Activated T-helper 9 cell treated with anti-CD3 and anti-CD28 coated beads, Interleukin-2, amount 50 U/mL, for 16 hours (primary cell): ENCODE measurements around the gene PPHLN1.
"Not testable (repeated sequence)": the region's sequence is repeated elsewhere in the genome, so short reads cannot be mapped to it uniquely, and the experiment has no call there.

Source experiments
- DNase-seq: peaks from one replicate; pipeline ENCODE4 v3.0.0-alpha.2; 2020; ENCODE audit warnings: low read depth

Gene PPHLN1

DNA sequence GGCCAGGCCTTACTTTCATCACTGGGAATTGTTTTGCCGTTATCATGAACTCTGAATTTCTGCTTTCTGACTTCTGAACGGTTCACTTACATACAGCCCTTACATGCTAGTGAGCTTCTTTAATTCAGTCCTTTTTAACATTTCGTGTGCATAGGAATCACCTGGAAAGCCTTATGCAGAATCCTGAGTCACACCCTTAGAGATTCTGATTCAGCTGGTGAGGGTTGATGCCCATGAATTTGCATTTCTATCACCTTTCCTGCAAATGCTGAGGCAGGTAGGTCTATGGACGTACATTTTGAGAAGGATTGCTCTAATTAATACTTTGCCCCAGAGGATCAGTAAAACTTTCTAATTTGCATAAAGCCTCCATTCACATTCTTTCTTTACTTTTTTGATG, 44.0 kb downstream of the PPHLN1 start:
- DNase-seq, result no peak

GRCh38 chr12:42372154-42372791, 46.3 kb downstream of the PPHLN1 start:
- DNase-seq, result no peak

GRCh38 chr12:42373669-42374068, 47.7 kb downstream of the PPHLN1 start:
- no peak for DNase-seq

GRCh38 chr12:42380733-42381132, 54.8 kb downstream of the PPHLN1 start:
- no peak for DNase-seq

GRCh38 chr12:42382013-42382696, 56.2 kb downstream of the PPHLN1 start:
- DNase-seq, result no peak

DNA sequence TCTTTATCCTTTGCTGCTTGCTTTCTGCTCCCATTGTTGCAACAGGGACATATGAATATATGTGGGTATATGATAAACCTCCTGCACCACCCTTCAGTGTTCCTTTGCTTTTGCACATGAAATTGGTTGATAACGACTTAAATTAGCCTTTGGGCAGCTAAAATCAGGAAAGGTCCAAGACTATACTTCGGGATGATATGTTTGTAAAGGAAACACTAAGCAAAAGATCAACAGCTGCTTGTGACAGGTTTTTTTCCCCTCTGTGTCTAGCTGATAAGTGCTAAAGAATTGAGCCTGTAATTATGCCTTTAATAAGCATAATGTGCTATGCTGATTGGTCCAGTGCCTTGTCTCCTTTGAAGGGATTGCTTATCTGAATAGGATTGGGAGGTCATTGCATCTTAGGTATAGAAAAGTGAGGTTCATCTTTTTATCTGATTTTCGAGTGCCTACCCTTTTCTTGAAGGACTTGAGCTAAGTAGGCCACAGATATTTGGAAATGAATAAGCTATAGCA, 59.4 kb downstream of the PPHLN1 start:
- no peak for DNase-seq

- no peak for DNase-seq
These were observed 60.3 kb downstream of the PPHLN1 start for GRCh38 chr12:42386308-42386707.

DNA sequence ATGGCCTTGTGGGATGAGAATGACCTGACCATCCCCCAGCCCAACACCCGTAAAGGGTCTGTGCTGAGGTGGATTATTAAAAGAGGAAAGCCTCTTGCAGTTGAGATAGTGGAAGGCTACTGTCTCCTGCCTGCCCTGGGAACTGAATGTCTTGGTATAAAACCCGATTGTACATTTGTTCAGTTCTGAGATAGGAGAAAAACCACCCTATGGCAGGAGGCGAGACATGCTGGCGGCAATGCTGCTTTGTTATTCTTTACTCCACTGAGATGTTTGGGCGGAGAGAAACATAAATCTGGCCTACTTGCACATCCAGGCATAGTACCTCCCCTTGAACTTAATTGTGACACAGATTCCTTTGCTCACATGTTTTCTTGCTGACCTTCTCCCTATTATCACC, 62.1 kb downstream of the PPHLN1 start:
- DNase-seq, result not testable (repeated sequence)

DNA sequence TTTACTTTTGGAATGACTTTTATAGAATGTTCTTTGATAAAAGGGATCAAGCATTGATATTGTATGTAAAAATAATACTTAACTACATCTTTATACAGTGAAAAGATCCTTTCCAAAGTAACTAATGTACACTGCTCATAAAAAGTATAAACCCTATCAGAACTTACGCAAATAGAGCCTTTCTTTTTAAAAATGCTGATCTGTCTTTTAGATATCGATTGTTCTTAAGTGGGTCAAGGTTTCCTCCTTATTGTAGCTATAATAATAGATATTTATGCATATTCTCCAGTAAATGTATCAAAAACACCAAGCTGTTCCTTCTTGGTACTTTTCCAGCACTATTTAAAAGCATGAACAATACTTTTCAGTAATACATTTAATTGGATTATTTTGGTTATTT, 68.5 kb downstream of the PPHLN1 start:
- DNase-seq, result no peak

DNA sequence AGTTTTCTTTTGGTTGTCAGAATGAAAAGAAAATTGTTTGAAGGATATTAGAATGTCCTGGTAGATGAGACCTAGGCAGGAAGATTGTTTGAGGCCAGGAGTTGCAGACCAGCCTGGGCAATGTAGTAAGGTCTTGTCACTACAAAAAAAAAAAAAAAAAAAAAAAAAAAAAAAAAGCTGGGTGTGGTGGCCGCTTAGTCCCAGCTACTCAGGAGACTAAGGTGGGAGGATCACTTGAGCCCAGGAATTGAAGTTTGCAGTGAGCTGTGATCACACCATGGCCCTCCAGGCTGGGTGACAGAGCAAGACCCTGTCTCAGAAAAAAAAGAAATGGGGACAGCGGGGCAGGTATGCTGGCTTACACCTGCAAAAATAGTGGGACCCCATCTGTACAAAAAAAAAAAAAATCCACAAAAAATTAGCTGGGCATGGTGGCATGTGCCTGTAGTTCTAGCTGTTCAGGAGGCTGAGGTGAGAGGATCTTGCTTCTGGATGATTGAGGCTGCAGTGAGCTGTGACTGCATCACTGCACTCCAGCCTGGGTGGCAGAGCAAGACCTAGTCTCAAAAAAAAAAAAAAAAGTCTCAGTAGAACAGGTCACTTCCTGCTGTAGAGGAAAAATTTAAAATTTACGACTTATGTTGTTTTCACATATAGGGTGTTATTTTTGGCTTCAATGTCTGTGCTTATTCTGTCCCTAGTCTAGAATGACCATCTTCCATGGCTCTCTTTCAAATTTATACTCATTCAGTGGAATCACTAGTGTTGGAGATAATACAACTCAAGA, 70.7 kb downstream of the PPHLN1 start:
- no peak for DNase-seq

DNA sequence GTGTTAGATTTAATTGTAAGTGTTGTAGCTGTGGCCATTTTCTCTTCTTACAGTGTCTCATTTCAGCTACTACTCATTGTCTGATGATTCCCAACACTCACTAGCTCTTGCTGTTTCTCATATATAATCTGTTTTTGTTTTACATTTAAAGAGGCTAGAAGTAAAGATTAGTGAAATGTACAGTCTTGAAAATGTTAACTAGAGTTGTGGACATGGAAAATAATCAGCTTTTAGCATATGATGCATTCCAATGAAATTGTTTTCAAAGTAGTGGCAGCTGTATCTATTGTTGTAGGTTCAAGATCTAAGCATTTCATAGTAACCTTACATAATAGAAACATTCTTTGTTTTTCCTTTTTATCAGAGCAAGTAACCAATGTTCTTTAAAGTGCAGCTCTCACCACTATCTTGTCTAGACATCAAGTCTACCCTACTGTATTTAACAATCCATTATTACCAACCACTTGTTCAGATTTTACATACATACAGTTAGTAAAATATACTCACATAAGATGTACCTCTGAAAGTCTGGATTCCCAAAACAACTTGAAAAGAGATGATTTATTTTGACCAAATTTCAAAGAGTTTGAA, 76.9 kb downstream of the PPHLN1 start:
- no peak for DNase-seq

DNA sequence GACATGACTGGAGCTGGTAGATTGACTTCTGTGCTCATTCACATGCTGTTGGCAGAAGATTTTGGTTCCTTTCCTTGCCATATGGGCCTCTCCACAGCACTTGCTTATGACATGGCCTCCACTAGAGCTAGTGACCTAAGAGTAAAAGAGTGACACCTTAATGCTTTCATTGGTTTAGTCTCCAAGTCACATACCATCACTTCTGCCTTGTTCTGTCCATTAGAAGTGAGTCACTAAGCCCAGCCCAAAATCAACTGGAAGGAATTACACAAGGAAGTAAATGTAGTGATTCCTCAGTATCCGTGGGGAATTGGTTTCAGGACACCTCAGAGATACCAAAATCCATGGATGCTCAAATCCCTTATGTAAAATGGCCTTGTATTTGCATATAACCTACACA, 81.3 kb downstream of the PPHLN1 start:
- no peak for DNase-seq

DNA sequence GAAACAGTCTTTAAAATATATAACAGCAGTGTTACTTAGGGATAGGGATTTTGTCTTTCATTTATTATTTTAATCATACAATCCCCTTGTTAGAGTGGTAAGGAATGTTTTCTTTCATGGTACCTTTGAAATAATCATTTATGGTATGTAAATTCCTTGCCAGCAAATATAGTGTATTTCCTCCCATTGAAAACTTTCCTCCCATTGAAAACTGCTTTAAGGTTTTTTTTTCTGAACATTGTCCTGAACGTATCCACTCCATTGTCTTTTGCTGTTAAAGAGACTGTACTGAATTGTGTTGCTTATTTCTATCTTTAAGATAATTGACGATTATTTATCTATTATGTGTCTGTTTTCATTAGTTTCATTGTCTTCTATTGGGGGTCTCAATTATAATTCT, 83.5 kb downstream of the PPHLN1 start:
- no peak for DNase-seq

- DNase-seq, result no peak
These were observed 84.4 kb downstream of the PPHLN1 start for GRCh38 chr12:42410340-42410739.

DNA sequence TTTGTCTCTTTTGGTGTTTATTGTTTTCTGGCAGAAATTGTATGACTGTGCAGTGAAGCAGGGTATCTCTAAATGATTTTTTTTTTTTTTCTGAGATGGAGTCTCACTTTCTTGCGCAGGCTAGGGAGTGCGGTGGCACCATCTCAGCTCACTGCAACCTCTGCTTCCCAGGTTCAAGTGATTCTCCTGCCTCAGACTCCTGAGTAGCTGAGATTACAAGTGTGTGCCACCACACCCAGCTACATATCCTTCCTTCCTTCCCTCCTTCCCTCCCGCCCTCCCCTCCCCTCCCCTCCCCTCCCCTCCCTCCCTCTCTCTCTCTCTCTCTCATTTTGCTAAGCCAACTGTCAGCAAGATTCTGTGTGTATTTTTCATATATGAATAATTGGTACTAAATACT, 94.4 kb downstream of the PPHLN1 start:
- DNase-seq, result no peak

GRCh38 chr12:42421844-42422779, 96.1 kb downstream of the PPHLN1 start:
- no peak for DNase-seq

DNA sequence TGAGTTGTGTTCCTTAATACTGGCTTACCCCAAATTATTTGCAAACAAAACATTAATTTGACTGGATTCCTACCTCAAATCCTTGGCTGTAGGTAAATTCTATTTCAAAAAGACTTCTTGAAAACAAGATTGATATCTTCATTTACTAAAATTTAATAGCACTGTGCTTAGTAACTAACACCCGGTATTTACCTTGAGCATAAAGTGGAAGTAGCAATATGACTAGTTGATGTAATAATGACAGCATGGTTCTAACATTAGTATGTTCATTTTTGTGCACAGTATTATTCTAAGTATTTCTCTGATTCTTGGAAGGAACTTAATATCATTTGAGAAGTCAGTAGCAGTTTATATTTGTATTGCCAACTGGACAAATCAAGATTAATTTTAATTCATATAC, 96.8 kb downstream of the PPHLN1 start:
- DNase-seq, result no peak

DNA sequence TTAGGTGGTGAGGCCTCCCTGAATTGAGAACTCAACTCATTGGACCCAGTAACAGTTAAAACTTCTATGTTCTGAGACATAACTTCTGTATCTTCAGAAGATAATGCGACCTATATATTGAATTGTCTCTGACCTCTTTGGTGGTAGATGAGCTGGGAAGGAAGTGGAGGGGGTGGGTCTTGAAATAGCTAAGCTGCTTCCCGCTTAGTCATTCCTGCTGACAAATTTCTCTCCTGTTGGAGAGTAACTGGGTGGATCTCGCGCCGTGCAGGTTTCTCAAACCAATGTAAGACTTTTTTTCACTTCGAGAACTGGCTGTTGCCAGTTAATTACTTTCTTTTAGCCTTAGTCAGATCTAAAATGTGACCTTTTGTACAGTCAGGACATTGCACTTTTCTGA, 100.8 kb downstream of the PPHLN1 start:
- no peak for DNase-seq

DNA sequence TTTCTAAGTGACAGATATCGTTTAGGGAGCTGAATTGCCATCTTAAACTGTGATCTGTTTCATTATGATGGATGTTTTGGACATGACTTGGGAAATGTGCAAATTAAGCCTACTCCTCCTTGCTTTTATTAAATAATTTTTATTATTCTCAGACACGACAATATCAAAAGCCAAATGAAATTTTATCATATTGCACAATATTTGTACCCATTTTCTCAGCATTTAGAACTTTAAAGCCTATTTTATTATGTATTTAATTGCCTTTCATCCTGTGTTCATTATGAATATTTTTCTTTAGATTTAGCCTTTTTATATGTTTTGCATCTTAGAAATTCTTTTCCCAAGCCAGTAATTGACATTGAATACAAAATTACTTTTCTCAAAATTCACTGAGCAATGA, 102.9 kb downstream of the PPHLN1 start:
- DNase-seq, result no peak

GRCh38 chr12:42432517-42433140, 106.7 kb downstream of the PPHLN1 start:
- DNase-seq, result no peak

DNA sequence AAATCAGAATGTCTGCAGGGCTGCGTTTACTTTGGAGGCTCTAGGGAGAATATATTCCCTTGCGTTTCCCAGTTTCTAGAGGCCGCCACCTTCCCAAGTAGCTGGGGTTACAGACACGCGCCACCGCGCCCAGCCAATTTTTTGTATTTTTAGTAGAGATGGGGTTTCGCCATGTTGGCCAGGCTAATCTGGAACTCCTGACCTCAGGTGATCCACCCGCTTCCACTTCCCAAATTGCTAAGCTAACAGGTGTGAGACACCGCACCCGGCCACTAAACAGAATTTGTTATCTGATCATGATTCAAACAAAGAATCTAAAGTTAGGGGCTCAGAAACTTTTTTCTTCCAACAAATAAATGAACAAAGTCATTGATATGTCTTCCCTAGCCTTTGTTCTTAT, 114.6 kb downstream of the PPHLN1 start:
- DNase-seq, result no peak
